ENCODE results near the gene DEXI.
"Not testable (repeated sequence)": the region's sequence is repeated elsewhere in the genome, so short reads cannot be mapped to it uniquely, and the experiment has no call there.

Gene DEXI

DNA sequence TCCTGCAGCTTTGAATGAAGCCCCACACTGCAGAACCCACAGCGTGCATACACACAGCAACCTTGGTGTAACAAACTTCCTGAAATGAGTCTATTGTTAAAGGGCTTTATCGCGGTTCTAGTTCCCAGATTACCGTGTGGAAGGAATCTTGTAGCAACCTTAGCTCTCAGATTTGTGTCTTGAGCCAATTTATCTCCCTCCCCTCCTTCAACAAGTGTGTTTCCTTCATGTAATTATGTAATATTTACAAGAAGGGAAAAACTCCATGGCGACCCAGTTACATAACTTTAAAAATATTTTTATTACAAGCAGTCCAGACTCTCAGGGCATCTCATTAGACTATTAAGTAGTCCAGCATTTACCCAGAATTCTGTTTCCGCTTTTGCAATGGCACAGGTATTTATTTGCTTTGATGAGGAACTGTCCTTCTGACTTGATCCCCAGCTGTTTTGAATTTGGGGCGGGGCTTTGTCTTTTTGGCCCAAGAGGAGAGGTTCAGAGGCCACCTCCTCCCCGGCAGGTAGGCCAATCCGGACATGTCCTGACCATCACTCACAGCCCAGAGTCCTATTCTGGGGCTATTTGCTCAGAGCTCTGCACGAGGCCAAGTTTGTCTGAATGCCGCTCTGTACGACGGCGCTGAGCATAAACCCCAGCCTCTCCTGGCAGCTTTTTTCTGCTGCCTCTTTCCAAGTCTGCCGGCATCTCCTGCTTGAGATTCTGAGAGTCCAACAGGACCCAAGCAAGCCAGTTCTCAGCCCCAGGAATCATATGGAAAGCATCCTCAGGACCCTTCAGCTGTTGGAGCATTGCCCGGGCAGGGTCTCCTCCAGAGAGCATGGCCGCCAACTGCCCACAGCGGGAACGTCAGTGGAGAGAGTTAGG lies 37.7 kb upstream of the DEXI start:
- TF ChIP-seq JUND (IDR thresholded peaks at IDR 0.05; ENCODE audit: low read depth): no peak
- peak in 1 of 2 experiments; percentile 69 for DNase-seq (ENCODE audit: low read depth in 1 of 2, low spot score in 1 of 2)
- in situ Hi-C loops (cut with HindIII; ENCODE audit: low pct_unique_long_range_greater_than_20kb, low sequenced_read_pairs): no loop called here

GRCh38 chr16:10978871-10979446 lies 36.7 kb upstream of the DEXI start:
- in situ Hi-C loops (cut with HindIII; ENCODE audit: low pct_unique_long_range_greater_than_20kb, low sequenced_read_pairs): no loop called here
- no peak for TF ChIP-seq JUND (IDR thresholded peaks at IDR 0.05; ENCODE audit: low read depth)
- DNase-seq (ENCODE audit: low read depth in 1 of 2, low spot score in 1 of 2): no peak

GRCh38 chr16:10978124-10978523 lies 35.9 kb upstream of the DEXI start:
- TF ChIP-seq JUND (IDR thresholded peaks at IDR 0.05; ENCODE audit: low read depth): no peak
- no peak for DNase-seq (ENCODE audit: low read depth in 1 of 2, low spot score in 1 of 2)
- in situ Hi-C loops (cut with HindIII; ENCODE audit: low pct_unique_long_range_greater_than_20kb, low sequenced_read_pairs): no loop called here

DNA sequence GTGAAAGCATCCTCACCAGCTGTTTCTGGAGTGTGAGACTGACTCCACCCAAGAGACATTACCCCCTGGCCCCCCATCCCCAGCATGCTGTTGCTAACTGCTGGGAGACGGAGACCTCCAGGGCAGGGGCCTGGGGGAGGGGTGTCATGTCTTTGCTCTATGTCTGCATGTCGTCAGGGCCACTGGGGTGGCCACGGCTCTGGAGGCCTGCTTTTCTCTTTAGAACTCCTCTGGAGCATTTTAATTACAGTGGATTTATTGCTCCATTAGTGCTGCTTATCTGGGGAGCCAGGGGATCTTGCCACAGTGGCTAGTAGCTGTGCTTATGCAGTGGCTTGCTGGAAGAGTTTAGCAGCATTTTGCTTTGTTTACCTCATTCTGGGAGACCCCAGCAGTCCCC lies 34.4 kb upstream of the DEXI start:
- in situ Hi-C loops (cut with HindIII; ENCODE audit: low pct_unique_long_range_greater_than_20kb, low sequenced_read_pairs): no loop called here
- no peak for TF ChIP-seq JUND (IDR thresholded peaks at IDR 0.05; ENCODE audit: low read depth)
- DNase-seq (ENCODE audit: low read depth in 1 of 2, low spot score in 1 of 2): no peak

DNA sequence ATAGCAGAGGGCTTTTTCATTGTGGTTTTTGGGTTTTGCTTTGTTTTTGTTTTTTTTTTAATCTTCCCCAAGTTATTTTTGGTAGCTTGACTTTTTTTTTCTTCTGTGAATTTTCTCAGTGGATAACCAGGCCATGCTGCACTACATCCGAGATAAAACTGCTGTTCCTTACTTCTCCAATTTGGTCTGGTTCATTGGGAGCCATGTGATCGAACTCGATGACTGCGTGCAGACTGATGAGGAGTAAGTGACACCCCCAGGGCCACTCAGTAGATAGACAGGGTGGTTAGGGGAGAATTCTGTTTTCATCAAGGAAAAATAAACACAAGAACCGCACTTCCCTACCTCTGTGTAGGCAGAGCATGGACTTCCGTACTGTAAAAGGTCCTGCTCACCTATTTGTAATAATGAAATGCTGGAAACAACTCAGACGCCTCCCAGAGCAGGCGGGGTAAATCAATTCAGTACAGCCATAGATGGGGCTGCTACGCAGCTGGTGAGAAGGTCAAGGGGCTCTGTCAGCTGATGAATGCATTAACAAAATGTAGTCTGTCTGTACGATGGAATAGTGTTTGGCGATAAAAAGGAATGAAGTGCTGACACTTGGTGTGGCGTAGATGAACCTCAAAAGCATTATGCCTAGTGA lies 30.7 kb upstream of the DEXI start:
- no peak for DNase-seq (ENCODE audit: low read depth in 1 of 2, low spot score in 1 of 2)
- in situ Hi-C loops (cut with HindIII; ENCODE audit: low pct_unique_long_range_greater_than_20kb, low sequenced_read_pairs): no loop called here
- no peak for TF ChIP-seq JUND (IDR thresholded peaks at IDR 0.05; ENCODE audit: low read depth)

GRCh38 chr16:10972108-10972818 lies 30.0 kb upstream of the DEXI start:
- in situ Hi-C loops (cut with HindIII; ENCODE audit: low pct_unique_long_range_greater_than_20kb, low sequenced_read_pairs): no loop called here
- TF ChIP-seq JUND (IDR thresholded peaks at IDR 0.05; ENCODE audit: low read depth): no peak
- no peak for DNase-seq (ENCODE audit: low read depth in 1 of 2, low spot score in 1 of 2)

GRCh38 chr16:10971560-10971961 lies 29.3 kb upstream of the DEXI start:
- TF ChIP-seq JUND (IDR thresholded peaks at IDR 0.05; ENCODE audit: low read depth): no peak
- in situ Hi-C loops (cut with HindIII; ENCODE audit: low pct_unique_long_range_greater_than_20kb, low sequenced_read_pairs): no loop called here
- DNase-seq (ENCODE audit: low read depth in 1 of 2, low spot score in 1 of 2): peak; percentile 34 to 78

- in situ Hi-C loops (cut with HindIII; ENCODE audit: low pct_unique_long_range_greater_than_20kb, low sequenced_read_pairs): no loop called here
- TF ChIP-seq JUND (IDR thresholded peaks at IDR 0.05; ENCODE audit: low read depth): no peak
- no peak for DNase-seq (ENCODE audit: low read depth in 1 of 2, low spot score in 1 of 2)
These were observed 27.8 kb upstream of the DEXI start for GRCh38 chr16:10970065-10970464.

DNA sequence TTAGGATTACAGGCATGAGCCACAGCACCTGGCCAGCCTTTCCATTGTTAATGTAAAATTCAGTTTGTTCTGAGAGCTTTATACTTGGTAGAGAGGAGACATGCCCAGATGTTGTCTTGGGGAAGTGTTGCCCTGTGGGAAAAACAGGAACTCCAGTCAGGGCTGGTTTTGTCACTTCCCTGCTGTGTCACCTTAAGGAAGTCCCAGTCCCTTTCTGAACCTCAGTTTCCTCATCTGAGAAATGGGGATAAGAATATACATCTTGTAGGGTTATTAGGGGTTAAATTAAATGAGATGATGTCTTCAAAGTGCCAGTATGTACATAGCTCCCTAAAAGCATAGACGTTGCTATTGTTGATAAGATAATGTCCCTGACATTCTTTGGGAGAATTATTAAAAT lies 27.3 kb upstream of the DEXI start:
- no peak for DNase-seq (ENCODE audit: low read depth in 1 of 2, low spot score in 1 of 2)
- TF ChIP-seq JUND (IDR thresholded peaks at IDR 0.05; ENCODE audit: low read depth): no peak
- in situ Hi-C loops (cut with HindIII; ENCODE audit: low pct_unique_long_range_greater_than_20kb, low sequenced_read_pairs): no loop called here

GRCh38 chr16:10968498-10968897 lies 26.2 kb upstream of the DEXI start:
- DNase-seq (ENCODE audit: low read depth in 1 of 2, low spot score in 1 of 2): no peak
- in situ Hi-C loops (cut with HindIII; ENCODE audit: low pct_unique_long_range_greater_than_20kb, low sequenced_read_pairs): no loop called here
- no peak for TF ChIP-seq JUND (IDR thresholded peaks at IDR 0.05; ENCODE audit: low read depth)

GRCh38 chr16:10967986-10968385 lies 25.7 kb upstream of the DEXI start:
- in situ Hi-C loops (cut with HindIII; ENCODE audit: low pct_unique_long_range_greater_than_20kb, low sequenced_read_pairs): no loop called here
- no peak for TF ChIP-seq JUND (IDR thresholded peaks at IDR 0.05; ENCODE audit: low read depth)
- DNase-seq (ENCODE audit: low read depth in 1 of 2, low spot score in 1 of 2): no peak

- DNase-seq (ENCODE audit: low read depth in 1 of 2, low spot score in 1 of 2): not testable (repeated sequence)
These were observed 24.3 kb upstream of the DEXI start for GRCh38 chr16:10966559-10966958.

GRCh38 chr16:10966129-10966528 lies 23.9 kb upstream of the DEXI start:
- in situ Hi-C loops (cut with HindIII; ENCODE audit: low pct_unique_long_range_greater_than_20kb, low sequenced_read_pairs): no loop called here
- TF ChIP-seq JUND (IDR thresholded peaks at IDR 0.05; ENCODE audit: low read depth): no peak
- DNase-seq (ENCODE audit: low read depth in 1 of 2, low spot score in 1 of 2): no peak

More at GRCh38 chr16:10966559-10966958, 24.3 kb upstream of the DEXI start:
- in situ Hi-C loops (cut with HindIII; ENCODE audit: low pct_unique_long_range_greater_than_20kb, low sequenced_read_pairs): not testable (repeated sequence)
